DMS 273 (cell line): ENCODE results near the gene KAZN.

ENCODE experiments used
- DNase-seq: peaks from one replicate; lab custom pipeline; 2025; ENCODE audit not compliant: unreplicated experiment; lab: John Stamatoyannopoulos, UW

KAZN gene

DNA sequence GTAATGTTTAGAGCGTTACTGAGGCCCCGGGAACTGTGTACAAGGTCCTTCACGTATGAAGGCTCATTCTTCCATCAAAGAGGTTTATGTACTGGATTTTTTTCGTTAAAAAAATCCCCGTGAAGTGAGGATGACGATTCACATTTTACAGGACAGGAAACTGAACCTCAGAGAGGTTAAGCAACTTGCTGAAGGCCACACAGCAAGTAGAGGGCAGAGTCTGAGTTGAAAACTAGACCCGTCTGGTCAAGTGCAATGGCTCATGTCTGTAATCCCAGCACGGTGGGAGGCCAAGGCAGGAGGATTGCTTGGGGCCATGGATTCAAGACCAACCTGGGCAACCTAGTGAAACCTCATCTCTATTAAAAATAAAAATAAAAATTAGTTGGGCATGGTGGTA lies 140.2 kb downstream of the KAZN start:
- DNase-seq: no peak

DNA sequence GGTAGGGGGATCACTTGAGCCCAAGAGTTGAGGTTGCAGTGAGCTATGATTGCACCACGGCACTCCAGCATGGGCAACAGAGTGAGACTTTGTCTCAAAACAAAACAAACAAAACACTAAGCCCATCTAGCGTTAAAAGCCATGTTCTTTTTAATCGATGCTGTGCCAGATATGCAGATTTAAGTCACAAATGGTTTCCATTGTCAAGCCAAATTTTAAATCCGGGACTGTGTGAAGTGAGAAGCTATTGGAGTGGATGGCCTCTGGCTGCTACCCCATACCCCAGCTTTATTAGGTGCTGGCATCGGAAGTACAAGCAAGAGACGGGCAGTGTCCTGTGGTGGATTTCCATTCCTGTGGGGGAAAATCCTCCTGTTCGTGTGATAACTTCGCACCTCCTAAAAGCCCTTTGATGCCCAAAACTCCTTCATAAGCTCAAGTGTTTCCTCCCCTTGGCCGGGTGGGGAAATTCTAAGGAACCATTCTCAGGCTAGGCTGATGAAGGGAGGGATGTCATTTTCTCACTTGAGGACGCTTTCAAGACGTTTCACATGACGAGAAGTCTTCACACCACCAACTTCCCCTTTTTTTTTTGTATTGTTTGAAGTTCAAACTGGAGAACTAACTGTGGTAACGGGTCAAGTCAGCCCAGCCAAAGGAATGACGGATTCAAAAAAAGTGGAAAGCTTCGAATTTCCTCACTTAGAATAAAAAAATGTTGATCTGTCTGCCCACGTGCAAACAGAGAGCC lies 140.8 kb downstream of the KAZN start:
- no peak for DNase-seq

DNA sequence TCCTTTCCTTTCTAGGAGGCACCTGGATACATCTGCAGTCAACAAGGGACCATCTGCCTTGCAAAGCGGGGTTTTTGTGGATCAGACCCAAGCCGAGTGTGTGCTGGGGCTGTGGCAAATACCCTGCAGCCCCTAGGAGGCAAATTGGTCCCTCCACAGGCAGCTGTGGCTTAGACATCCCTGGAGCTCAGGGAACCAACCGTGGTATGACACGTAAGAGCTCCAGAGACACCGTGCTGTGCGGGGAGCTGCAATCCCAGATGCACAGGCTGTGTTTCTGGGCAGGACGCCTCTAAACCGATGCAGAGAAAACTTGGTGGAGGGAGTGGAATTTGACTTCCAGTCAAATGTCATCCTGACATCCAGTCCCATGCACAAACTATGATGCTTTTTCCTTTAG lies 141.5 kb downstream of the KAZN start:
- peak; percentile 72 for DNase-seq

DNA sequence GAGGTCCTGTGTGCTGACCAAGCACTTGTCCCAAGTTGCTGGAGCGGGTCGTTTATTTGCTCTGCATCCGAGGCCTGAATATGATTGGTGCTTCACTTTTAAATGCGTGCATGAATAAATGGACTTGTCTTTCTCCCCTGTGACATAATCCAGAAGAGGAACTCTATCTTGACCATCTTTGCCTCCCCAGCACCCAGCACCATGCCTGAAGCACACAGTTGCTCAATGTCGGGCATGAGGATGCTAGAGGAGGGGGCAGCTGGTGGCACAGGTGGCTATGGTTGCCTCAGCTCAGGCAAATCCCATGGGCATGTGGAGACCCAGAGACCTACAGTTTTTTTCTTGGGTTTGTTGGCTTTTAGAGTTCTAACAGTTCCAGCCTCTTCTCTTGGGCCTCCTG lies 142.6 kb downstream of the KAZN start:
- peak; percentile 15 for DNase-seq

DNA sequence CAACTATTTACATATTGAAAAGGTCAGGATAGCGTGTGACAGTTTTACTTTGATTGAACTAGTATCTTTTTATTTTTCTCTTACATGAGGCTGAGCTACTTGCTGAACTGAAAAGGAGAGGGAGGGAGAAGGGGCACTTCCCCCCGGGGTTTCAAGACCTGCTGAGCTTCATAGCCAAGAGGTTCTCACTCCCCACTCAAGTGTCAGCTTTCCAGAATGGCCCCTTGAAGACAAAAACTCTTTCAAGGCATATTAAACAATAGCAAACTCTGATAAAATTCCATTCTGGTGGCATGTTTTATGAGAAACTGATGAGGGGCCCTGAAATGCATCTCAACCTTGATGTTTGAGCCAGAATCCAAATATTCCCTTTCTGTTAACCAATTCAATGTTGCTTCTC lies 143.0 kb downstream of the KAZN start:
- DNase-seq: no peak

DNA sequence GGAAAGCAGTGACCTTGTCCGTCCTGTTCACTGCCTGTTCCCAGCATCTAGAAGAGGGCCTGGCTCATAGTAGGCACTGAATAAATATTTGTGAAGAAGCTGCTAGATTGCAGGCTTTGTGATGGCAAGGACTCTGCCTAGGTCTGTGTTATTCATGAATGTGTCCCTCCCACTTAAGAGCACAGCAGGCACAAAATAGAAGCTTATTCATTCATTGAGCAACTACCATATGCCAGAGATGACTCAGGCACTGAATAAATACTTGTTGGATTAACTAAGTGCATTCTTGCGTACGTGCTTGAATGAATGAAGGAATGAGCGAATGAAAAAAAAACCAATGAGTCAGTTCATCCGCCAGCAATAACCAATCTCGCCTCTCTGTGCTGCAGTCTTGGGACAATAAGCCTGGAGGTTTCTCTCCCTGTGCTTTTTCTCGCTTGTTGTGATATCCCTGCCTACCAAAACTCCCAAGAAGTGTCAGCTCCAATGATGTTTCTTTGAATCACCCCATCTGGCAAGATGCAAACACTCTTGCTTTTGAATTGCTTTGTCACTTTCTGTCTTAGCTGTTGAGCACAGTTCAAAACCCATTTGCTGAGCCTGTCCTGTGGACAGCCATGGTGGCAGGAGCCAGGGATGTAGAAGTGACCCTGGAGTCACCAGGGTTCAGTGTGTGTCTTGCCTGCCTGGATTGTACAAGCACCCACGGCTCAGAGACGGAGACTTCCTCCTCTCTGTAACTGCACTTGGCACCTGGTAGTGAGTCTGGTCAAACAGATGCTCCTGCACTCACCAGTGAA lies 143.9 kb downstream of the KAZN start:
- peak; percentile 72 for DNase-seq

DNA sequence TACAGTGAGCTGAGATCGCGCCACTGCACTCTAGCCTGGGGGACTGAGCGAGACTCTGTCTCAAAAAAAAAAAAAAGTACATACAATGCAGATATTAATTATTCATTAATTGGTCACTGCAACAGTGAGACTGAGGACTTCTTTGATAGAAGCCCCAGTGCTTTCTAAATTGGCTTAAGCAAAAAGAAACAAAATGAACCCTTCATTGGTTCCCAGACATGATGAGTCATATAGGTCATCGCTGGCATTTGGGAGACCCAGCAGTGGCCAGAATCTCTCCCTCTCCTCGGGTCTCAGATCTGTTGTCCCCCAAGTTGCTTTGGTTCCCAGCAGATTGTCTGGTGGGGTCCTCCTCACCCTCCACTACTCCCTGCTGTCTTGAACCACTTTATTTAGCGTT lies 144.9 kb downstream of the KAZN start:
- DNase-seq: no peak

DNA sequence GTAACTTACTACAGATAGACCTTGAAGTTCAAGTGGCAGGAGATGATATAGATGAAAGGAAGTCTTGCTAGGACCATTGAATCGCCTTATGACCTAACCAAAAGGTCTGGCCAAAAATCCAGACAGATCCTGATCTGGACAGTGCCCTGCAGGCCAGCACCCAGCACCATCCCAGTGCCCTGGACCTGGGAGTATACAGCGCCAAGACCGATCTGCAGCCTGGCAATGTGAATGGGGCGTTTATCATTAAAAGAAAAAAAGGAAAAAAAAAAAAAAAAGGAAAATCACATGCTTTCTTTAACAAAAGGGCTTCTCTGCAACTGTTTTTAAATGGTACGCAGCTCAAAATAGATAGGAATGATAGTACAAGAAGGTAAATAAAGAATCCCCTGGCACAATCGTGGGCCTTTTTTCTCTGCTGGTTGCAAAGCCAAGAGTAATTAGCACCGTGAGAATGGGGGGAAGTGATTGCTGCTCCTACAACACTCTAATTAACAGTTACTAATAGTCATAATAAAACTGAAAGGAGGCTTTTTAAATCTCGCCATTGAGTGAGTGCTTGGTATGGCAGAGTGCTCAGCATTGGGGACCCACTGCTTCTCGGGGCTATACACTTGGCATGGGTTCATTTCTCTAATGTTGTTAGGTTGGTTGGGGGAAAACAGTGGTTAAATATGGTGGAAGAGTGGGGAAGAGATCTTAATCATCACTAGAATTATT lies 146.7 kb downstream of the KAZN start:
- no peak for DNase-seq

DNA sequence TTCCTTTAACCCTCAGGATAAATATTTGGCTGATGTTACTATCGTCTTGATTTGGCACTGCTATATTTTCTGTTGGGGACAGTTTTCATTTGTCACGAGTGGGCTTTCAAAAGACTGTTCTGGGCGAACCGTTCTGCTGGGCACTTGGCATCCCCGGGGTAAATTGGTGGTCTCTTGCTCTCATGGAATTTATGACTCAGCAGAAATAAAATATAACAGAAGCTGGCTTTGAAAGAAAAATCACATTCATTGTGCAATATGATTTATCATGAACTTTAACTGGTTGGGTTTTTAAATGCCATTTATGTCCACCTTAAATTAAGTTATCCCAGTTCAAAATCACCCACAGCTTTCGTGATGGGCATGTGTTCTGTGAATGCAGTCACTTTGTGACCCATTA lies 147.3 kb downstream of the KAZN start:
- no peak for DNase-seq

DNA sequence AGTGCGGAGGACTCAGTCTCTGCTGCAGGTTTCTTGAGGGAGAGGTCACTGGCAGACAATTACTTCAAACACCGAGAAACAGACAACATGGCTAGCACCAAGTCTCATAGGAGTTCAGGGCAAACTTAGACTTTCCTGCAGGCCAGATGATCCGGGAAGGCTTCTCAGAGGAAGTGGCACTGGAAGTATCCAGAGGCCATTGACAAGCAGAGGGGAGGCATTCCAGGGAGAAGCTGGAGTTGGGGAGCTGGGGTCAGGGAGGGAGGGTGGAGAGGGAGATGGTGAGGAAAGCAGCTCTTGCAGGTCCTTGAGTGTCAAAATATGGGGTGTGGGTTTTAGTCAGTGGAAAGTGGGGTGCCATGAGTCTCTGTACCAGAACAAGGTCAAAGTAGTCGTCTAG lies 147.9 kb downstream of the KAZN start:
- no peak for DNase-seq

DNA sequence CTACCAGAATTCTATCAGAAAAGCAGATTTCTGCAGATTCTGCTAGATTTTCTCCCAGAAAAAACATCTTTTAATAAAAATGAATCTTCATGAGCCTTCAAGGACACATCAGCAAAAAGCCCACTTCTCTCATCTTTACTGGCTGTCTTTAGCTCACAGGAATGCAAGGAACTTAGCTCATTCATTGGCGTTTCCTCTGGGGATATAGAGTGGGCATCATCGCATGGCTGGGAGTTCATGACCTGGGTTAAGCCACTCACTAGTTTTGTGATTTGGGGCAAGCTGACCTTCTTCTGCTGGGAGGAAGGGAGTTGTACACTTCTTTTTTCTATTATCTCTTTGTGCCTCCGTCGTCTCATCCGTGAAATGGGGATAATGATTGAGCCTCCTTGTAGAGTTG lies 149.7 kb downstream of the KAZN start:
- no peak for DNase-seq

DNA sequence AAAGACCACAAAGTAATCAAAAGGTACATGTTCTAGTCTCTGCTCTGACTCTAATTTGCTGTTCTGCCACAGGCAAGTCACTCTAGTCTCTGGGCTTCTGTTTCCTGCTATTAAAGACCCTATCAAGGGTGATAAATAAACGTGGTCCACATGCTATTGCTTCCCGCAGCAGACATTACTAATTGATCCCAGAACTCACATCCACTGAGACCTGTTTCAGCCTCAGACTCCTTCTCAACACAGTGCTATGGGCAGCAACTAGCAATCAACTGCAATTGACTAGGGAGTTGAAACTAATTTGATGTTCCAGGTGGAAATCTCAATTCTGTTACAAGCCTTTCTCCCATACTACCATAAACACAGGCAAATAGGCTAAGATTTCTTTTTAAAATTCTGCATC lies 150.5 kb downstream of the KAZN start:
- no peak for DNase-seq

DNA sequence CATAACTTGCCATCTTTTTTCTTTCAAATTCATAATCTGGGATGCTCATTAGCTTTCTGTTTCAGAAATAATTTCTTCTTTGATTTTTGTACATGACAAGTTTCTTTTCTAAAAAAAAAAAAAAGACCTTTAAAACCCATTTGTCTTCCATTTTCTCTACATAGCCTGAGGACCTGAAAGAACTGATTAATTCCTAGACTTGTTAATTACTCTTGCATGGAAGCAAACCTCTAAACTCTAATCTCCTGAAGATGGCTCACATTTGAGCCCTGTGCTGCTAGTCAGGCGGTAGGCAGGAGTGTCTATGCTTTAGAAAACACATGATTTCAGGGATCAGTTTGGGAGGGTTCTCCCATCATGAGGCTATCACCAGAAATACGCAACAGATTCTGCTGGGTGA lies 152.0 kb downstream of the KAZN start:
- DNase-seq: no peak

DNA sequence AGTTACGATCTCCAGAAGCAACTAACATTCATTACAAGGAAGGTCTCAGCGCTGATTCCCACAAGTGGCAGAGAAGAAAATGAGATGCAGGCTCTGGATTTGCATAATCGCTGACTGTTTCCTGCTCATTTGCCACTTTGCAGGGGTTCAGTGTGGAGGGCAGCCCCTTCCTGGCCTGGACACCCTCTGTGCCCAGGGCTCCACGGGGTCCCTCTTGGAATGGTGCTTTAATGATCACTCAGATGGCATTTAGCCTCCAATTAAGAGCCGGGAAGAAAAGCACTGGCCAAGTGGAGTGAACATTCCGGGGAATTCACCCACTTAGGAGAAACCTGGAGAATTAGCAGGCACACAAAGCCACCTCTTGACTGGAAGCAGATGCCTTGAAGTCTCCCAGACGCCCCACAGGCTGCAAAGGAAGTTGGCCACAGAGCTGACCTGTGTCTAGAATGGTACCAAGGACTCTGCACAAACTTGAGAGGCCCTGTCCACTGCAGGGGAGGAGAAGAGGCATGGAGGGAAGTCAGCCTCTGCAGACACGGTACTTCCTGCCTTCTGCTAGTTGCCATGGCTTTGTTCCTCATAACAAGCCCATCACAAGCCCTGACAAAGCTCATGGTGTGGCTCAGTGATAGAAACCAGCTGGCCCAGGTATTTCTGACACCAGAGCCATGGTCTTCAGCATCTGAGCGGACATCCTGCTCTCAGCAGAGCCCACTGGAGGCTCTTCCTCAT lies 157.2 kb downstream of the KAZN start:
- DNase-seq: no peak

DNA sequence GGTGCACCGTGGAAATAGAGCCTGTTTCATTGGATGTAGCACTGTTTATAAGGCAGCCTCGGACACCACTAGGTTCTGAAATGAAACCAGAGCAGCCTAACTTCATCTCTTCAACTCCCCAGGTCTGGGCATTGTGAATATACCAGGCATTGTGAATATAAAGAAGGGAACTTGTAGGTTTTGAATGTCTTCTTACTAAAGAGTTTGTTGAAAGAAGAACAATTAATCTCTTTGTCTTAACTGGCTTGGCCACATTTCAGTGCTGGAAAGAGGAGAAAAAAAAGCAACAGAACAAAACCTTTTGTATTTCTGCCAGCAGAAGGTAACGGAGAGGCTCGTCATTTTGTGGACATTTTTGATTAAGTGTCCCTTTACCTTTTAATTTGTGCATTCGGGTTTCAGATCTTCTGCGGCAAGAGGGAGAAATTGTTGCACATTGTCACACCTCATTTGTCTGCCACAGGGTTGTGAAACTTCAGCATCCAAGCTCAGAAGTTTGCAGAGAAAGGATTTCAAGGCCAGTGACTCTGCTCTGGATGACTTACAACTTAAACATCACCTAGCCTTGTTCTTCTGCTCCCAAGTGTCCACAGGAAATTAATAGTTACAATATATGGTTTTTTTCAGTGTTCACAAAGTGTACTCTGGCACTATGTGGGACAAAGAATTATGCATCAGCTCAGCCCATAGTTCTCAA lies 158.3 kb downstream of the KAZN start:
- DNase-seq: no peak

DNA sequence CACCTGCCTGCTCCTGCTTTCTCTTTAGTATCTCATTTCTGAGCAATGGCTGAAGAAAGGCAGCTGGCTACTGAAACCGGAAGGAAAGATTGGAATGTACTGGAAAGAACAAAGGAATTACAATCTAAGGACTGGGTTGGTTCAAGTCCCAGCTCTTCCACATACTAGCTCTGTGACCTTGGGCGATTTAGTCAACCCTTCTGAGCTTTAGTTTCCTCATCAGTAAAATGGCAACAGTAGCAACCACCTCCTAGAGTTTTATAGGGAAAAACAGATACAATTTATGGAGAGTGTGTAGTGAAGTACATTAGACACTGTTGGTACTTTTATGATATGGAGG lies 158.8 kb downstream of the KAZN start:
- no peak for DNase-seq

DNA sequence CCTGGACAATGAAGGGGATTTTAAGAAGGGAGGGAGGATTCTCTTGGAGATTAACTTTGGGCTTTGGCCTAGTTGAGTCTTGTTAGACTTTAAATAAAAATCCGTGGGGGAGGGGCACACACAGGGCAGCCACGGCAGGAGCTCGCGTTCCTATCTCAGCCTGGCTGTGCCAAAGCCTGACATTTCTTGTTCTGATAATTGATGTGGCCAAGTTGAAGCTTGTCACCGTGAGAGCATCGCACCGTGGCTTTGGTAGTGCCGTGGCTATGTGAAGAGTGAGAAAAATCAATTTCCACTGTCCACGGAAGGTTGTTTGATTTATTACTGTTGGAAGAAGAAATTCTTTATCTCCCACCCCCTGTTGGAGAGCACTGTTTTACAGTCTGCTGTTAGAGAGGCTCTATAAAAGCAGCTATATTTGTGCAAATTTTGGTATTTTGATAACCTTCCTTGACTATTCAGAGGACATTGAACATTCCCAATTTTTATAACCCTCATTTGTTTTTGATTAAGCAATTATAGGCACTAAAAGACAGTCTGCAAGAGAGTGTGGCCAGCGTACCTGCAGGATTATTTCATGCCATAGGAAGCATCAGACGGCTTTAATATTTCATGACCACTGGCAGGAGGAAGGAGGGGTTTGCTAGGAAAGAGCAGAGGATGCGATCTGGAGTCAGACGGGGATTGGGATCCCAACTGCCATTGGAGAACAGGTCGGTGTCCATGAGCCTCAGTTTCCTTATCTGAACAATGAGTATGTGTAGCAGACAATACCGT lies 160.7 kb downstream of the KAZN start:
- DNase-seq: no peak

DNA sequence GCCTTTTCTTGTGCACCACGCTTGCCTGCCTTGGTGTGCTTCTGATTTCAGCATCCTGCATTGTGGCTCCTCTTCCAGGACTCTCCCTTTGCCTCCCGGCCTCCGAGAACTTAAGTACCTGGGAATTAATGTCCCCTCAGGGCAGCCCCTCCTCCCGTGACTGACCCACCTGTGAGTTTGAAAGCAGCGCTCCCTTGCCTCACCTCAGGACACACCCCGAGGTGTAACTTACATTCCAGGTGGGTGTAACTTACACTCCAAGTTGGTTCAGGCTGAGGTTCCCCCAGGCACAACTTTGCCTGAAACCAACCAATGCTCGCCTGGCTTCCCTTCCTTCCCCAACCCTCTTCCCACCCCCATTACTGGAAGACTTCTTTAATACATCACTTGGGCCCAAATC lies 161.4 kb downstream of the KAZN start:
- DNase-seq: no peak

DNA sequence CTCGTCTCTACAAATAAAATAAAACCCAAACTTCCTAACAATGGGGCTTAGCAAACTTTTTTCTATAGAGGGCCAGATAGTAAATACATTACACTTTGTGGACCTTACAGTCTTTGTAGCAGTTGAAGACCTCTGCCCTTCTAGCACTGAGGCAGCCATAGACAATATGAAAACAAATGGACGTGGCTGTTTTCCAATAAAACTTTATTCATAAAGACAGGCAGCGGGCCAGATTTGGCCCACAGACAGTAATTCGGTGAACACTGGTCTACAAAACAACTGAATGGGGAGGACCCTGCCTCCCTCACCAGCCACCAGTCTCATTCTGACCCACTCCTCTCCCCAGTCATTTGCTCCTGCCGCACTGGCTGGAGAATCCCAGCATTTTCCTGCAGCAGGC lies 162.3 kb downstream of the KAZN start:
- no peak for DNase-seq
